Measurements from ENCODE around the gene ARL4D. TPM values are rescaled to one million over a fixed set of nuclear protein-coding genes. Genes with fewer than 3 reads are reported as not detected.
"Not testable (repeated sequence)": the region's sequence is repeated elsewhere in the genome, so short reads cannot be mapped to it uniquely, and the experiment has no call there.

ARL4D gene
- total RNA-seq, 1 donor: 15.1 TPM

- no peak for TF ChIP-seq CTCF (IDR thresholded peaks at IDR 0.05; ENCODE audit: insufficient read depth, low read depth, low read length)
- H3K4me3 ChIP-seq (ENCODE audit: low read depth, low read length): no peak overlapping the region
- DNase-seq (ENCODE audit: low read depth): no peak
These were observed 13.0 kb downstream of the ARL4D start for GRCh38 chr17:43411749-43412148.

GRCh38 chr17:43412166-43412565 is 13.4 kb downstream of the ARL4D start:
- DNase-seq (ENCODE audit: low read depth): no peak
- no peak overlapping the region for H3K4me3 ChIP-seq (ENCODE audit: low read depth, low read length)
- TF ChIP-seq CTCF (IDR thresholded peaks at IDR 0.05; ENCODE audit: insufficient read depth, low read depth, low read length): no peak

GRCh38 chr17:43416998-43417890 is 18.5 kb downstream of the ARL4D start:
- DNase-seq (ENCODE audit: low read depth): peak; percentile 69
- no peak overlapping the region for H3K4me3 ChIP-seq (ENCODE audit: low read depth, low read length)
- no peak for TF ChIP-seq CTCF (IDR thresholded peaks at IDR 0.05; ENCODE audit: insufficient read depth, low read depth, low read length)

- H3K4me3 ChIP-seq (ENCODE audit: low read depth, low read length): no peak overlapping the region
- DNase-seq (ENCODE audit: low read depth): peak; percentile 84
- no peak for TF ChIP-seq CTCF (IDR thresholded peaks at IDR 0.05; ENCODE audit: insufficient read depth, low read depth, low read length)
These were observed 19.9 kb downstream of the ARL4D start for GRCh38 chr17:43418441-43419374.

- H3K4me3 ChIP-seq (ENCODE audit: low read depth, low read length); DNase-seq (ENCODE audit: low read depth): not testable (repeated sequence)
These were observed 20.6 kb downstream of the ARL4D start for GRCh38 chr17:43419375-43419882.

GRCh38 chr17:43423777-43424455 is 25.1 kb downstream of the ARL4D start:
- TF ChIP-seq CTCF (IDR thresholded peaks at IDR 0.05; ENCODE audit: insufficient read depth, low read depth, low read length): no peak
- H3K4me3 ChIP-seq (ENCODE audit: low read depth, low read length): no peak overlapping the region
- no peak for DNase-seq (ENCODE audit: low read depth)
